Measurements from ENCODE around the gene PDIK1L. TPM values are rescaled to one million over a fixed set of nuclear protein-coding genes. Genes with fewer than 3 reads are reported as not detected.
A peak's percentile ranks its signal among the peaks of the same experiment; 100 is the strongest.

PDIK1L gene
- total and polyA plus RNA-seq, 9 of the 15 experiments (the other 6 are each of a cell fraction or from before 2014, with no cell fraction given), result 12.8 to 30.2 (median 21.5) TPM

DNA sequence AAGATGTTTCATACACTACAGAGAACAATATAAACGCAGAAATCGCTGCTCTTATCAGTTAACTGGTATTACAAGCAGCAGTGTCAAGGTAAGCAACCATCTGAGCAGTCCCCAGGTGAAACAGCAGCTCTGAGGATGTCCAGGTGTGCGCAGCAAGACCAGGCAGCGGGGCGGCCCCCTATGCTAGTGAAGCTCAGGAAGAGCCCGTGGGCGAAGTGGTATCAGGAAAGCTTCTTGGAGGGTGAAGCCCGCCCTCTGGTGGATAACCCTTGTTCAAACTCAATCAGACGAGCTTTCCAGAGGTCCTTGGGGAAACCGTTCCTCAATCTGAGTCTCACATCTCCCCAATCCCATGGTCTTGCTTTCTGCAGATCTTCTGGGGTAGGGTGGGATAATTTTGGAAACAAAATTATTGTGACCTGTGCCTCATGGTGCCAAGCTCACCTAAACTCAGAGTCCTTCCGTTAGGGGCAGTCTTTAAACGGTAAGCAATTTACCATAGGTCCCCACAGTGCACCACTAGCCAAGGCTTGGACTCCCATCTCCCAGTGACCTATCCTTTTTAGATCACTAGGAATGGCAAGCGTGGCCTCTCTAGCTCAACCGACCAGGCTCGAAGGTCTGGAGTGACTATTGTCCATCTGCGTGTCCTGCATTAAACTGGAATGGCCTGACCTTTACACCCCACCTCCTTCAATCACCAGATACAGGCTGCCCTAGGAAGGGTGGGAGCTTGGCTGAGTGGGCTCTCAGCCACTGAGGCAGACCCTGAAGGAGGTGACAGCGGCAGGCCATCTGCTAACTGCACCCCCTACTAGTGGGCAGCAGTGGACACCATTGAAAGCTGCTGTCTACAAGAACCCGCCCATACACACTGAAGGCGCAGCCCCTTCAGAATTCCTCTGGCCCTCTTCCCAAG is 33.7 kb downstream of the PDIK1L start (continued):
- TF ChIP-seq POLR2G (IDR thresholded peaks at IDR 0.05; ENCODE audit: low read depth, low read length) (no peak), EGR1 (conservative IDR thresholded peaks at IDR 0.05) (peak; percentile 72), BDP1 (IDR thresholded peaks at IDR 0.05; ENCODE audit: insufficient read depth, insufficient read length) (no peak), ZNF444 (CRISPR knock-in tag; IDR thresholded peaks at IDR 0.05) (no peak), SREBF1 (IDR thresholded peaks at IDR 0.05; ENCODE audit: borderline replicate concordance, low read depth, low read length) (no peak), FOXP1 (CRISPR knock-in tag; IDR thresholded peaks at IDR 0.05) (no peak), ZNF695 (CRISPR knock-in tag; IDR thresholded peaks at IDR 0.05) (no peak), NONO (IDR thresholded peaks at IDR 0.05; ENCODE audit: low read depth in 2 of 2, low read length in 1 of 2) (no peak), TAL1 (IDR thresholded peaks at IDR 0.05) (no peak), NFE2 (IDR thresholded peaks at IDR 0.05; ENCODE audit: low read depth) (no peak), CBFA2T2 (conservative IDR thresholded peaks at IDR 0.05) (no peak), HMG20B (CRISPR knock-in tag; IDR thresholded peaks at IDR 0.05) (no peak), PHB2 (IDR thresholded peaks at IDR 0.05; ENCODE audit: low read depth) (no peak), ZNF24 (IDR thresholded peaks at IDR 0.05) (0 out of 2 replicates have a peak, but pooled peaks have one; percentile 20)
- TF ChIP-seq, protein P1, sequence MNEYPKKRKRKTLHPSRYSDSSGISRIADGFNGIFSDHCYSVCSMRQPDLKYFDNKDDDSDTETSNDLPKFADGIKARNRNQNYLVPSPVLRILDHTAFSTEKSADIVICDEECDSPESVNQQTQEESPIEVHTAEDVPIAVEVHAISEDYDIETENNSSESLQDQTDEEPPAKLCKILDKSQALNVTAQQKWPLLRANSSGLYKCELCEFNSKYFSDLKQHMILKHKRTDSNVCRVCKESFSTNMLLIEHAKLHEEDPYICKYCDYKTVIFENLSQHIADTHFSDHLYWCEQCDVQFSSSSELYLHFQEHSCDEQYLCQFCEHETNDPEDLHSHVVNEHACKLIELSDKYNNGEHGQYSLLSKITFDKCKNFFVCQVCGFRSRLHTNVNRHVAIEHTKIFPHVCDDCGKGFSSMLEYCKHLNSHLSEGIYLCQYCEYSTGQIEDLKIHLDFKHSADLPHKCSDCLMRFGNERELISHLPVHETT (CRISPR knock-in tag; conservative IDR thresholded peaks at IDR 0.05 in 1 of 2, IDR thresholded peaks at IDR 0.05 in 1 of 2), result no peak
- TF ChIP-seq, protein P2, sequence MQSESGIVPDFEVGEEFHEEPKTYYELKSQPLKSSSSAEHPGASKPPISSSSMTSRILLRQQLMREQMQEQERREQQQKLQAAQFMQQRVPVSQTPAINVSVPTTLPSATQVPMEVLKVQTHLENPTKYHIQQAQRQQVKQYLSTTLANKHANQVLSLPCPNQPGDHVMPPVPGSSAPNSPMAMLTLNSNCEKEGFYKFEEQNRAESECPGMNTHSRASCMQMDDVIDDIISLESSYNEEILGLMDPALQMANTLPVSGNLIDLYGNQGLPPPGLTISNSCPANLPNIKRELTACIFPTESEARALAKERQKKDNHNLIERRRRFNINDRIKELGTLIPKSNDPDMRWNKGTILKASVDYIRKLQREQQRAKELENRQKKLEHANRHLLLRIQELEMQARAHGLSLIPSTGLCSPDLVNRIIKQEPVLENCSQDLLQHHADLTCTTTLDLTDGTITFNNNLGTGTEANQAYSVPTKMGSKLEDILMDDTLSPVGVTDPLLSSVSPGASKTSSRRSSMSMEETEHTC (IDR thresholded peaks at IDR 0.05), result 0 out of 2 replicates have a peak, but pooled peaks have one; percentile 11
- TF ChIP-seq, protein P3, sequence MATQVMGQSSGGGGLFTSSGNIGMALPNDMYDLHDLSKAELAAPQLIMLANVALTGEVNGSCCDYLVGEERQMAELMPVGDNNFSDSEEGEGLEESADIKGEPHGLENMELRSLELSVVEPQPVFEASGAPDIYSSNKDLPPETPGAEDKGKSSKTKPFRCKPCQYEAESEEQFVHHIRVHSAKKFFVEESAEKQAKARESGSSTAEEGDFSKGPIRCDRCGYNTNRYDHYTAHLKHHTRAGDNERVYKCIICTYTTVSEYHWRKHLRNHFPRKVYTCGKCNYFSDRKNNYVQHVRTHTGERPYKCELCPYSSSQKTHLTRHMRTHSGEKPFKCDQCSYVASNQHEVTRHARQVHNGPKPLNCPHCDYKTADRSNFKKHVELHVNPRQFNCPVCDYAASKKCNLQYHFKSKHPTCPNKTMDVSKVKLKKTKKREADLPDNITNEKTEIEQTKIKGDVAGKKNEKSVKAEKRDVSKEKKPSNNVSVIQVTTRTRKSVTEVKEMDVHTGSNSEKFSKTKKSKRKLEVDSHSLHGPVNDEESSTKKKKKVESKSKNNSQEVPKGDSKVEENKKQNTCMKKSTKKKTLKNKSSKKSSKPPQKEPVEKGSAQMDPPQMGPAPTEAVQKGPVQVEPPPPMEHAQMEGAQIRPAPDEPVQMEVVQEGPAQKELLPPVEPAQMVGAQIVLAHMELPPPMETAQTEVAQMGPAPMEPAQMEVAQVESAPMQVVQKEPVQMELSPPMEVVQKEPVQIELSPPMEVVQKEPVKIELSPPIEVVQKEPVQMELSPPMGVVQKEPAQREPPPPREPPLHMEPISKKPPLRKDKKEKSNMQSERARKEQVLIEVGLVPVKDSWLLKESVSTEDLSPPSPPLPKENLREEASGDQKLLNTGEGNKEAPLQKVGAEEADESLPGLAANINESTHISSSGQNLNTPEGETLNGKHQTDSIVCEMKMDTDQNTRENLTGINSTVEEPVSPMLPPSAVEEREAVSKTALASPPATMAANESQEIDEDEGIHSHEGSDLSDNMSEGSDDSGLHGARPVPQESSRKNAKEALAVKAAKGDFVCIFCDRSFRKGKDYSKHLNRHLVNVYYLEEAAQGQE (IDR thresholded peaks at IDR 0.05; ENCODE audit: borderline replicate concordance), result peak; percentile 97
- TF ChIP-seq, protein P3 (CRISPR knock-in tag; IDR thresholded peaks at IDR 0.05; ENCODE audit: low read depth), result no peak
